Ovary (tissue), 9 donors: ENCODE measurements around the gene DENND1A. TPM values are rescaled to one million over a fixed set of nuclear protein-coding genes. Genes with fewer than 3 reads are reported as not detected.

Experiments used
- DNase-seq, 5 donors: peaks; one replicate each; pipeline ENCODE4 v3.0.0-alpha.2; 2019 to 2020
- H3K27ac ChIP-seq, 2 donors: fragments of 200-600 bp; one replicate each; pipeline versions ENCODE4 v1.5.1 to v1.8.0; 2019 to 2022
- H3K27me3 ChIP-seq: fragments of 200-600 bp; one replicate; pipeline ENCODE4 v1.8.0; 2022
- H3K36me3 ChIP-seq: fragments of 200-600 bp; sonication (generic); one replicate; pipeline ENCODE4 v1.5.1; 2019
- H3K4me1 ChIP-seq: one replicate; pipeline ENCODE4 v1.8.1; 2013; ENCODE audit warnings: mild to moderate bottlenecking, moderate library complexity; ENCODE audit not compliant: insufficient read depth
- H3K4me3 ChIP-seq: fragments of 200-600 bp; sonication (generic); one replicate; pipeline ENCODE4 v1.5.1; 2017
- H3K9me3 ChIP-seq, 2 donors: fragments of 200-600 bp in 1 of 2; sonication (generic) in 1 of 2; one replicate each; pipeline versions ENCODE4 v1.5.1 to v1.8.1; 2013 to 2019; ENCODE audit warnings: mild to moderate bottlenecking in 1 of 2, moderate library complexity in 1 of 2
- EP300 ChIP-seq: sonication (generic); formaldehyde crosslinking; IDR thresholded peaks from one replicate; pipeline ENCODE4 v1.6.1; 2017; ENCODE audit warnings: antibody characterized with exemption
- POLR2A ChIP-seq: fragments of 450-650 bp; IDR thresholded peaks from one replicate; pipeline ENCODE4 v1.6.1; 2017; ENCODE audit warnings: antibody characterized with exemption, mild to moderate bottlenecking, moderate library complexity
- WGBS, 3 donors: extraction: QIAGEN DNeasy Blood & Tissue Kit in 1 of 3; methylation state at CpG; one replicate each; pipeline versions ENCODE4 v1.1.5 to v1.1.7; 2013 to 2017; 5-methylcytosine and 5-hydroxymethylcytosine counted together
- intact Hi-C, 4 donors: fragments of 100-400 bp; cut with DNase I; formaldehyde crosslinking; loops; one replicate each; pipeline versions ENCODE4 v1.11.0 to v1.15.1; 2022 to 2023
- polyA plus RNA-seq, 2 donors: library from polyadenylated mRNA; stranded (reverse); fragments of 200-250 nt in 1 of 2; fragments of 350-450 nt in 1 of 2; fragmentation: Illumina TruSeq in 1 of 2; extraction: RNeasy Lipid Tissue Mini Kit (QIAGEN cat#74804) in 1 of 2; gene quantifications; one replicate each; pipeline ENCODE4 v1.2.3, GENCODE V29; 2013 to 2014
- total RNA-seq, 7 donors: library from RNA; depleted of rRNA in 2 of 7; stranded (reverse); fragments of >200 nt in 2 of 7; fragmentation: NEBNext Ultra II Directional in 3 of 7; extraction: Animal tissue kit (Norgen Biotek cat#: 25700) in 3 of 7; gene quantifications; one replicate each; pipeline versions ENCODE4 v1.1.0 to v1.2.4, GENCODE V29; 2016 to 2023
- TF ChIP-seq, protein P1 (sequence below), 3 donors: fragments of 450-650 bp in 2 of 3; fragments of 200-600 bp in 1 of 3; IDR thresholded peaks; one replicate each; pipeline versions ENCODE4 v1.5.1 to v1.8.0; 2016 to 2022; ENCODE audit warnings: antibody characterized with exemption in 3 of 3, mild to moderate bottlenecking in 1 of 3
- donor health status: DM: no; HTN: no; CAD: no; lungs with moderate emphysema.
- donor health status: DM: no; HTN: no; CAD: no.
- donor health status: Bipolar disorder and iron deficiency.
- donor health status: DM: yes; HTN: yes; CAD: no.
- donor health status: DM: no; HTN: no; CAD: no.
- donor health status: DM: yes; HTN: yes; CAD: no.

The DENND1A gene
- total and polyA plus RNA-seq, 9 donors: 10.4 to 24.5 (median 17.1) TPM

DNA sequence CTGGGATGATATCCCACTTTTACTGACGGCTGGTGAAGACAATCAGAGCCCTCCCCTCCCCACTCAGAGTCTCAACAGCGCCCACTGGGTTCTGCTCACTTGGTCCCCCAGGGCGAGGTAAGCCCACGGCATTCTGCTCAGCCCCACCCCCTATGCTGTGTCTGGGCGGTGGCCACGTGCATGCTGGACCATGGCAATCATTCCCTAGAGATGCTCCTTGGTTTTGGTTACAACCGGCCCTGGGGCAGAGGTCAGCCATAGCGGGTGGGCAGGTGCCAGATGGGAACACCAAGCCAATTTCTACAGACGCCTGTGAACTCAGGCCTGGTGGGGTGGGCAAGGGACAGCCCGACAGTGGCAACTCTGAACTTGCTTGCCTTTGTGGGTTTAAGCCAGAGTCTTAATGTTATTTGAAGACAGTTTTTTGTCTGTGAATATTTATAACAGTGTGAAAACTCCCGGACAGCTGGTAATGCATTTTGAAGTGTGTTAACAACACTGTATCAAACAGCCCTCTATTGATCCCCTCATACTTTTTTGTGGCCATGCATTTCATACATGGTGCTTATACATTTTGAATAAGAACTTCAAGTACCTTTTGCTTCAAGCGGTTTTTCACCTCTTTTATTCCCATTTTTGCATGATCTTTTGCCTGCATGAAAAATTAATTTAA lies 479.7 kb downstream of the DENND1A start:
- intact Hi-C loops: no loop called here
- no peak overlapping the region for H3K27ac ChIP-seq
- no peaks in the 10 kb centered on the region for H3K36me3 ChIP-seq

DNA sequence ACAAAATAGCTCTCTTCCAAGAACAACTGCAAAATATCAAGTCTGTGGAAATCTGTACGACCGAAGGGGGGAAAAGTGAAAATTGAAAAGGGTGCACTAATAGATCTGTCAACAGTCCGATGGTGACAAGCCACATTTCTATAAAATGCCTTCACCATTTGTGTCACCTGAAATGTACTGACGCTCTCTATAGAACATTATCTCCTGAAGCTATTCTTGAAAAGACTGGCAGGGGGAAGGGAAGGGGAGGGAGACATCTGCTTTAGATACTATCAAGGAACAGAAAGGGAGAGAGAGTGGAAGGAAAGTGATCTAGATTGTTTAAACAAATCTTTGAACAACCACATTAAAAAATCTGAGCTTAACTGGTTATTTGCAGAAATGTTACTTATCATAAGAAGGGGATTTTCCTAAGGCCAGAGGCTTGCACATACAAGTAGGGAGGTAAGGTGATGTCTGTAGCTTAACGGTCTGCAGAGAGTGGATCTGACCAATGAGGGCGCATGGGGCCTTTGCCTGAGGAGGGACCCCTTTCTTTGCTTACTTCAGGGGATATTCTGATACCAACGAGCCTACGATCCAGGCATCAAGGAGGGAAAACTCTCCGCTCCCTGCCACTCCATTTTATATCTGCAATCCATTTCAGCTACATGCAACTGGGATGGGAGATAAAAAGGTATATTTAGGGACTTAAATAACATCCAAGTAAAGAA lies 481.8 kb downstream of the DENND1A start:
- intact Hi-C loops: no loop called here
- no peak overlapping the region for H3K27ac ChIP-seq
- H3K4me3 ChIP-seq: no peak overlapping the region
- WGBS, 3 donors: 88 to 92% (median 89%) methylated on average over 9 of the region's 9 CpGs
- no peaks in the 10 kb centered on the region for H3K4me1 ChIP-seq
- no peaks in the 10 kb centered on the region for H3K36me3 ChIP-seq
- no peak for DNase-seq
- no peaks in the 10 kb centered on the region for H3K27me3 ChIP-seq
- no peaks in the 10 kb centered on the region for H3K9me3 ChIP-seq
- TF ChIP-seq, protein P1, sequence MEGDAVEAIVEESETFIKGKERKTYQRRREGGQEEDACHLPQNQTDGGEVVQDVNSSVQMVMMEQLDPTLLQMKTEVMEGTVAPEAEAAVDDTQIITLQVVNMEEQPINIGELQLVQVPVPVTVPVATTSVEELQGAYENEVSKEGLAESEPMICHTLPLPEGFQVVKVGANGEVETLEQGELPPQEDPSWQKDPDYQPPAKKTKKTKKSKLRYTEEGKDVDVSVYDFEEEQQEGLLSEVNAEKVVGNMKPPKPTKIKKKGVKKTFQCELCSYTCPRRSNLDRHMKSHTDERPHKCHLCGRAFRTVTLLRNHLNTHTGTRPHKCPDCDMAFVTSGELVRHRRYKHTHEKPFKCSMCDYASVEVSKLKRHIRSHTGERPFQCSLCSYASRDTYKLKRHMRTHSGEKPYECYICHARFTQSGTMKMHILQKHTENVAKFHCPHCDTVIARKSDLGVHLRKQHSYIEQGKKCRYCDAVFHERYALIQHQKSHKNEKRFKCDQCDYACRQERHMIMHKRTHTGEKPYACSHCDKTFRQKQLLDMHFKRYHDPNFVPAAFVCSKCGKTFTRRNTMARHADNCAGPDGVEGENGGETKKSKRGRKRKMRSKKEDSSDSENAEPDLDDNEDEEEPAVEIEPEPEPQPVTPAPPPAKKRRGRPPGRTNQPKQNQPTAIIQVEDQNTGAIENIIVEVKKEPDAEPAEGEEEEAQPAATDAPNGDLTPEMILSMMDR (IDR thresholded peaks at IDR 0.05): no peak
- TF ChIP-seq EP300 (no peak), POLR2A (no peak)

More for the DNA sequence above, 479.7 kb downstream of the DENND1A start:
- WGBS, 3 donors: 74 to 79% (median 77%) methylated on average over 12 of the region's 12 CpGs
- TF ChIP-seq EP300 (no peak), POLR2A (no peak)
- TF ChIP-seq, protein P1 (IDR thresholded peaks at IDR 0.05): no peak
- no peak for DNase-seq
- no peak overlapping the region for H3K4me3 ChIP-seq
- no peaks in the 10 kb centered on the region for H3K27me3 ChIP-seq
- H3K4me1 ChIP-seq: no peaks in the 10 kb centered on the region
- no peaks in the 10 kb centered on the region for H3K9me3 ChIP-seq

DNA sequence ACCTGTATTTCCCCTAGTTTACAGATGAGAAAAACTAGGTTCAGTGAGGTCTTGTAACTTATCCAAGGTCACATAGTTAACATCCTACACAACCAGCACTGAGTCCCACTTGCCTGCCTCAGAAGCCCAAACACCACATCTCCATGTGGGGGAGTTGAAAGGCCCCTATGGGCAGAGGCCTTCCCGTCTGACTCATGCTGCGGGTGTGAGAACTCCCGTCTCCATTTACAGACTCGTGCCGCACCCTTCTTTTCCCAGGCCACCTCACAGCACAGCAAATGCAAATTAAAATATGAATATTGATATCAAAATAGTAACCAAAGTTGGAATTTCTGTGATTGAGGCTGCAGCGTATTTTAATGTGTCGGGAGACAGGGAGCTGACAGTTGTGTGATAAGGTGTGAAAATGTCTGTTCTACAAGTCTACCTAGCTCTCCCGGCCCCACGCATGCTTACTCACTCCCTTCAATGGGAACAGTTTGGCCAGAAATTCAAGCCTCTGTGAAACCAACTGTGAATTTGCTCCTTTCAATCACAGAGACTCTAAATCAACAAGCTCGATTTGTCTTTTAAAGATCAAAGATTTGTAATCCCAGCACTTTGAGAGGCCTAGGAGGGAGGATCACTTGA lies 483.8 kb downstream of the DENND1A start:
- H3K4me3 ChIP-seq: no peak overlapping the region
- 77 to 85% (median 79%) methylated on average over 10 of the region's 10 CpGs for WGBS, 3 donors
- DNase-seq: no peak
- no peak for TF ChIP-seq EP300
- TF ChIP-seq, protein P1 (IDR thresholded peaks at IDR 0.05): no peak
- TF ChIP-seq POLR2A: no peak
- no peaks in the 10 kb centered on the region for H3K9me3 ChIP-seq
- intact Hi-C loops: no loop called here
- H3K27ac ChIP-seq: no peak overlapping the region
- H3K4me1 ChIP-seq: no peaks in the 10 kb centered on the region
- no peaks in the 10 kb centered on the region for H3K27me3 ChIP-seq
- no peaks in the 10 kb centered on the region for H3K36me3 ChIP-seq

DNA sequence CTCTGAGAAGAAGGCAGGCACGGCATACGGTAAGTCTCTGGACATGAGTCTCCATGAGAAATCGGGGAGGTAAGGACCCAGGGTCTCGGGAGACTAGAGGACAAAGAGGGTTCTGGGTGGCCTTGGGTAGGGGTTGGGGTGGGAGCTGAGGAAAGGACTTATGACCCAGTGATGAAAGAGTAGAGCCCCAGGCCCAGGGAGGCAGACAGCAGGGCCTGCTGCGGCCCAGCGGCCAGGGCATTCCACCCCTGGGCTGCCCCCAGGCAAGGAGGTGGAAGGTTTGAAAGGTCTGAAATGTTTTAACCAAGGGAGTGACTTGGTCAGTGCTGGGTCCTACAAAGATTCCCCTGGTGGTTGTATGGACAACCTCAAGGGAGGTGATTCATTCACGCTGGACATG lies 484.8 kb downstream of the DENND1A start:
- H3K27ac ChIP-seq: no peak overlapping the region
- no peaks in the 10 kb centered on the region for H3K9me3 ChIP-seq
- DNase-seq: no peak
- WGBS, 3 donors: 95 to 98% (median 96%) methylated on average over 7 of the region's 7 CpGs
- H3K36me3 ChIP-seq: no peaks in the 10 kb centered on the region
- intact Hi-C loops: no loop called here
- no peak overlapping the region for H3K4me3 ChIP-seq
- H3K4me1 ChIP-seq: no peaks in the 10 kb centered on the region
- no peaks in the 10 kb centered on the region for H3K27me3 ChIP-seq
- no peak for TF ChIP-seq EP300
- TF ChIP-seq POLR2A: no peak
- TF ChIP-seq, protein P1 (IDR thresholded peaks at IDR 0.05): no peak
